Inferior parietal cortex (tissue), 1 donor: ENCODE measurements around the gene CATSPERB.
"Not testable (repeated sequence)": the region's sequence is repeated elsewhere in the genome, so short reads cannot be mapped to it uniquely, and the experiment has no call there.

Experiments used
- DNase-seq: peaks from one replicate; pipeline ENCODE4 v3.0.0-alpha.2; 2016; ENCODE audit errors: extremely low spot score

CATSPERB gene, protein sequence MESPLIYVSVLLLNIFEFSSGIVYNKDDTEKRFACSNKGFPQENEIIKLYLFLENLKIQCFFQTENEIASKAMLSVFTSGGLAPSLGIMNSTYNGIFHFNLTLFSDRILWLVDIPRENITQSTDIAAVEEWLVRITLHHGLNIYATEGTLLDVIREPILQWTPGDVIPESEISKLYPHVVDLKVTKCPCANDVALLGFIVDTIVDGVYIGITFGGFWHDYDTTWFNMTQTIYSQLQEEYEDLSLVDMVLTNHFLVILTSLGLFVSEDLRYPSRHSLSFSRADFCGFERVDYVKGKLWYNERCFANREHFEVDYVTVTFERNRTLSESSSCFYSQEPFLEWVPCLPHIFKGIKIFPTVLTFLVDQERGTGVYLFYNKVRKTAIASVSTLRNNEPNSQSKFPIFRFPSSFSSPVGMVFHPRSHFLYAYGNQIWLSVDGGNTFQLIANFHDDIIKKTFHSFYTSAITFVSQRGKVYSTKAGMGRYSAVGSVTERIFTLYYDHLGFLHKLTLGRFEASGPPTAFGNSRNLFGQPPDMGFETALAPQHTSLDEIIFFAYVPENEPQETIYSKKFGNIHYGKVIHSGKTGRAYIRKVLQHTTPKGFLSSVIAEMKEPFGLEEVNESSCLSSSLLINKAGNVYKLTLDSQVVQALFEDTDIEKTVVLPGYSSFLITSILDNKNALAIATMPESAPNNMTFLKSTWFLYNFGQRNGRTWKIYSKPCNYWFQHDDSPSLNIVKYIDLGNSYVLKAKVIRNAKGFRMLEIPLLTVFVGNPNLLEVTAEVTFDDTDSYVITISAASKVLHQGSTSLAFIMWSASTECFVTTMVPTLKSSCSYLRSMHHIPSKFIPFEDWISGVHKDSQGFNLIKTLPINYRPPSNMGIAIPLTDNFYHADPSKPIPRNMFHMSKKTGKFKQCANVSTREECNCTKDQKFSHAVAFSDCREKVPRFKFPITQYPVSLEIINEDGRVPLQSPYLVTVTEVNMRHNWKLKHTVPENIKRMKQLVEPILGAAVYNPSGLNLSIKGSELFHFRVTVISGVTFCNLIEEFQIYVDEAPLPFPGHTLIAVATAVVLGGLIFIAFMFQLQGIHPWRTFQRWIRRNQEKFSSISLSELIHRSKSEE

GRCh38 chr14:91731986-91732385 is at the start of gene CATSPERB:
Gene CATSPERB, minus strand, starts transcription at chr14:91732086. Its CDS starts 2,607 bp downstream, at chr14:91729479.
- no peak for DNase-seq

DNA sequence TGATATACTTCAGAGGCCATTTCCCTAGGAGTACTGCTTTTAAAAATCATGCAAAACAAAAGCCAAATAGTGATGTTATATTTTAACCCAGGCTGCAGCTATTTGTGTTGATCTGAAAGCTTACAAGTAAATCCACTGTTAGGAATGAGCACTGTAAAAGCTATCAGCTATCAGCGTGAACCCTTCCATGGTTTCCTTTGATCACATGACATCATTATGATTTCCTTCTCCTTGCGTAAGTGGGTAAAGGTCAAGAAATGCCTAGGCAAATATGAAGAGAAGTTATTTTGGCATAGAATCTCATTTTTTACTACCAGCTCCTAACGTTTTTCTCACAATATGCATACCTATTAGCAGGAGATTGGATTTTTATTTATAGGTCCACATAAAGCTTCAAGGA is 48.6 kb upstream of the CATSPERB start:
- no peak for DNase-seq

GRCh38 chr14:91778217-91778616 is 46.3 kb upstream of the CATSPERB start:
- no peak for DNase-seq

- DNase-seq: no peak
These were observed 42.5 kb upstream of the CATSPERB start for GRCh38 chr14:91774140-91775096.

- no peak for DNase-seq
These were observed 38.3 kb upstream of the CATSPERB start for GRCh38 chr14:91770185-91770584.

- DNase-seq: no peak
These were observed 23.8 kb upstream of the CATSPERB start for GRCh38 chr14:91755570-91756295.

GRCh38 chr14:91754819-91755218 is 22.9 kb upstream of the CATSPERB start:
- no peak for DNase-seq

GRCh38 chr14:91754185-91754584 is 22.3 kb upstream of the CATSPERB start:
- DNase-seq: no peak

- DNase-seq: no peak
These were observed 21.7 kb upstream of the CATSPERB start for GRCh38 chr14:91753501-91754128.

DNA sequence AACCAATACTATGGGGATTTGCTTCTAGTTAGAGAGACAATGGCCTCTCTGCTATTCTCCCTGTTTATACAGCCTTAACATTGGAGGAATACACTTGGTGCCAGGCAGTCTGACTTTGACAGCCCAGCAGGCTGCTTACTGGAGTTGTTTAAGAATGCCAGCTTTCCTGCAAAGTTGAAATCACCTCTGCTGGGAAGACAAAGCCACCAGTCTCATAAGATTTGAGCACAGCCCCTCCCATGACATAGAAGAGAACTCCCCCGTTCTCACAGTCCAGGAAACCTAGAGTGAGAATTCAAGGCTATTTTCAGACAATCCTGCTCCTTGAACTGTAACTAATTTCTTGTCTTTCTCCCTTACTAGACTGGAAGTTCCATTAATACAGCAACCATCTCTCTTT is 21.1 kb upstream of the CATSPERB start:
- no peak for DNase-seq

DNA sequence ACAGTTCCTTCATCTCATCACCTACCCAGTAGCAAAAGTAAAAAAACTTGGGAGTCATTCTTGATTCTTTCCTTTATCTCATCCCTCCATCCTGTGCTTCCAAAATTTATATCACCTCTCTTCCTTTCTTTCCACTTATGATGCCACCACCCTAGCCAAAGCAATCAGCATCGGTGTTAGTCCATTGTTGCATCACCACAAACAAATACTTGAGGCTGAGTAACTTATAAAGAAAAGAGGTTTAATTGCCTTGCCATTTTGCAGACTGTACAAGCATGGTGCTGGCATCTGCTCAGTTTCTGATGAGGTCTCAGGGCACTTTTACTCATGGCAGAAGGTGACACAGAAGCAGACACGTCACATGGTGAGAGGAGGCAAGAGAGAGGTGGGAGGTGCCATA is 19.8 kb upstream of the CATSPERB start:
- no peak for DNase-seq

- DNase-seq: no peak
These were observed 18.8 kb upstream of the CATSPERB start for GRCh38 chr14:91750634-91751198.

DNA sequence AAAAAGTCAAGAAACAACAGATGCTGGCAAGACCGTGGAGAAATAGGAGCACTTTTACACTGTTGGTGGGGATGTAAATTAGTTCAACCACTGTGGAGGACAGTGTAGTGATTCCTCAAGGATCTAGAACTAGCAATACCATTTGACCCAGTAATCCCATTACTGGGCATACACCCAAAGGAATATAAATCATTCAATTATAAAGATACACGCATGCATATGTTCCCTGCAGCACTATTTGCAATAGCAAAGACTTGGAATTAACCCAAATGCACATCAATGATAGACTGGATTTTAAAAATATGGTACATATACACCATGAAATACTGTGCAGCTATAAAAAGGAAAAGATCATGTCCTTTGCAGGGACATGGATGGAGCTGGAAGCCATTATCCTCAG is 18.0 kb upstream of the CATSPERB start:
- DNase-seq: no peak

- DNase-seq: no peak
These were observed 16.2 kb upstream of the CATSPERB start for GRCh38 chr14:91748049-91748448.

DNA sequence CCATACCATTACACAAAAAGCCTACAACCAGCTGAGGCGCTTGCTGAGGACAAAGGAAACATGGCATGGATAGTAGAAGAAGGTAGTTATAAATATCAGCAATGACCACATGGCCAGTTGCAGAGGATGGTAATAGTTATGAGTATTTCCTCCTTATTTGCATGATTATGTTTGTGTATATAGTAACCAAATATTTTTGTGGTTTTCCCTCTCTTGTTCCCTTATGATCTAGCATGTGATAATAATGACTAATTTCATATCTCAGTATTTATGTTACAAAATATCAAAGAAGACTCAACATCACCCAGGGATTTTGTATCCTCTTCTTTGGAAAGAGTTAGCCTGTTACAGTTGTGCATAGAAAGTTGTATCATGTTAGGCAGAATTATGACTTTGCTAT is 13.5 kb upstream of the CATSPERB start:
- no peak for DNase-seq

DNA sequence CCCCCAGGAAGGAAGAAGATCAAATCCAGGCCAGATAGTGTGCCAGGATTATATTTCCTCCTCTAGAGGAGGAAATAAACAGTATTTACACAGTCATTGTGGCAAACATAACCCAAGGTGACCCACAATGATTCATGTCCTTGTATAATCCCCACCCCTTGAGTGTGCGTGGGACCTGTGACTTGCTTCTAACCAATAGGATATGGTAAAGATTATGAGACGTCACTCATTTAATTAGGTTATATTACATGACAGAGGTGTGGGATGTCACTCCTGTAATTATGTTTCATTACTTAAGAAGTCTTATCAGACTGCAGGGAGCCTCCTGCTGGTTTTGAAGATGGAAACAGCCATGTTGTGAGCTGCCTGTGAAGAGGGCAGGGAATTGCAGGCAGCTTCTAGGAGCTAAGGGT is 12.2 kb upstream of the CATSPERB start:
- DNase-seq: no peak

DNA sequence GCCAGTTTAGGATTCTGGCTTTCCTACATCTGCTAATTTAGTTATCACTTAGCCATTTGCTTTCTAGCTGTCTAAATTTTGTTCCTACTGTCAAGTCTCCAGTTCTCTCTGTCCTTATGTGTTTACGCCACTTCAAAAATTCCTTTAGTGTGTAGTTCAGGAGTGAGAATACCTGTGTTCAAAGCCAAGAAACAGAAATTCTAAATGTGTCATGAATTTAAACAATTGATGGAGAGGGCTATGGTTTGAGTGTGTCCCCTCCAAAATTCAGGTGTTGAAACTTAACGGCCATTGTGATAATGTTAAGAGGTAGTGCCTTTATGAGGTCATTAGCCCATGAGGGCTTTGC is 11.4 kb upstream of the CATSPERB start:
- DNase-seq: no peak

- DNase-seq: no peak
These were observed 10.9 kb upstream of the CATSPERB start for GRCh38 chr14:91742621-91743304.

- not testable (repeated sequence) for DNase-seq
These were observed 8.0 kb upstream of the CATSPERB start for GRCh38 chr14:91739867-91740266.
